GM18868 (cell line): ENCODE measurements around the gene SH3PXD2A.
A peak's percentile ranks its signal among the peaks of the same experiment; 100 is the strongest.

Experiments used
- ATAC-seq: cut with Tn5 transposase; IDR thresholded peaks from one replicate; pipeline ENCODE4 v1.9.1; 2021; ENCODE audit warnings: mild to moderate bottlenecking, moderate library complexity; ENCODE audit not compliant: unreplicated experiment

SH3PXD2A gene

DNA sequence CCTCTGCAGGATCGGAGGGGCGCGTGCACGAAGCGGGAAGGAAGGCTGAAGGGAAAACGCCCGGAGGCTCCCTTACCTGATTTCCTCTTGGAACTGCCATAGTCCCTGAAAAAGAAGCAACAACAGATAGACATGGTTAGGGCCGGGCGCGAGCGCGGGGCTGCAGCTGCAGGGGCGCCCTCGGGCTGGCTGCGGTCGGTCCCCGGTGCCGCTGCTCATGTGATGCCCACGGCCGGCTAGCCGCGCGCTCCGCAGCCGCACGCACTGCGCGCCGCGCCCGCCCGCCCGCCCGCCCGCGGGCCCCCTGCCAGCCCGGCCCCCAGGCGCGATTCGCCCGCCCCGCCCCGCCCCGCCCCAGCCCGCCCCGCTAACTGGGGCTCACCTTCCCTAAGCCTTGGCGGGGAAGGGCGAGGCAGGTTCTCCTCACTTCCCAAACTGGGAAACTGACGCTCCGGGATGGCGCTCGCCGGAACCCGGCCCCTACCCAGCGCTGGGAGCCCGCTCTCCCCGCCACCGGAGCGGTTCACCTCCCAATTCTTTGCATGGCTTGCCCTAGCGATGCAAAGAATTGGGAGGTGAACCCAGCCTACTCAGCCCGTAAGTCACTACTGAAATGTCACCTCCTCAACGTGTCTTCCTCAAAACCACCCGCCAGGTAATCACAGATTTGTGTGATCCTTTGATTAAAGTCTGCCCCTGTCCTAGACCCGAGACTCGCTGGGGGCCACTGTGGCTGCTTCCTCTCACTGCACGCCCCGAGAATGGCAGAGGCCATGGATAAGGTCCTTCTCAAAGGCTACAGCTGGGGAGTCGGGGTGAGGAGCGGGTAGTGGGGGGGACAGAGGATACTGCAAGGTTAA, 162.2 kb downstream of the SH3PXD2A start:
- peak; percentile 25 for ATAC-seq

DNA sequence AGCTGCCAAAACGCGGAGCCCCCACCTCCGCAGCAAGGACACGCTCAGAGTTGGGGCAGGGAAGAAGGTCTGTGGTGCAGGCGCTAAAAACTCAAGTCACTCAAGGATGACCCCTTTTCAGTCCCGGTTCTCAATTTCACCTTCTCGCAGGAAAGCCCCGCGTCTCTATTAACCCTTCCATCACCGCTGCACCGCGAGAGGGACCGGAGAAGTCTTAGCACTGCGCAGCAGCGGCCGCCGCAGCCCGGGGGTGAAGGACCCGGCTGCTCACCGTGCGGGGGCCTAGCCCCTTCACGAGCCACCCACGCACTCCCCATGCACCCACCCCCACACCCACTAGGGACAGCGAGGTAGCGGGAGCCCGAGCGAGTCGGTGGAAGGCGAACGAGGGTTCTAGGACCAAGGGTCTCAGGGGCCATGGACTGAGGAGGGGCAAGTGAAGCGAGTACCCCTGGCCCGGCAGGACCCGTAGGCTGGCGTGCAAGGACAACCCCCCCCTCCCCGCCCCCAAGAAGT, 162.9 kb downstream of the SH3PXD2A start:
- peak; percentile 48 for ATAC-seq

DNA sequence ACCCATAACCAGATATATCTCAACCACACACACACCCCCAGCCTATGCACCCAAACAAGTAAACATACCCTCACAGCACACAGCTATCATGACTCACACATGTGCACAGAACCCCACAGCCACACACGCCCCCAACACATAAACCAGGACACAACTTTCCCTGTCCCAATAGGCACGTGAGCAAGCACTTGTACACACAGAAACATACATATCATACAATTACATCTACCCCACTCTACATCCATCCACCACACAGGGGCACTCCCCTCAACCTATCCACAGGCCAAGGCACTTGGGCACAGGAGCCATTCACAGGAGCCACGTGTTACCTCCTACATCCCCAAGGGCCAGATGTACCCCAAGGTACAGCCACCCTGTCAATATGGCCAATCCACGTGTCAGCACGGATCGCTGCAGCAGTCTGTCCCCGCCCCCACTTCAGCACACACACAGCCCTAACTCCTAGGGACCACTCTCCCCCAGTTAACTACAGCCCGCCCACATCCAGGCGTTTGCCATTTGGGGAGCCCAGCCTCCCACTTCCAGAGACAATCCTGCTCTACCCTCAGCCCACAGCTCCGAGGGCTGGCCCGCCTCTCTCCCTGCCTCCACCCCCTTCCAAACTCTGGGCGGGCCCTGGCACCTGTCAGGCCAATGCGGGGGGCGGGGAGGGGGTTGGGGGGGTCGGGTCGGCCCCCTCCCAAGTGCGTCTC, 163.5 kb downstream of the SH3PXD2A start:
- ATAC-seq: peak; percentile 33

DNA sequence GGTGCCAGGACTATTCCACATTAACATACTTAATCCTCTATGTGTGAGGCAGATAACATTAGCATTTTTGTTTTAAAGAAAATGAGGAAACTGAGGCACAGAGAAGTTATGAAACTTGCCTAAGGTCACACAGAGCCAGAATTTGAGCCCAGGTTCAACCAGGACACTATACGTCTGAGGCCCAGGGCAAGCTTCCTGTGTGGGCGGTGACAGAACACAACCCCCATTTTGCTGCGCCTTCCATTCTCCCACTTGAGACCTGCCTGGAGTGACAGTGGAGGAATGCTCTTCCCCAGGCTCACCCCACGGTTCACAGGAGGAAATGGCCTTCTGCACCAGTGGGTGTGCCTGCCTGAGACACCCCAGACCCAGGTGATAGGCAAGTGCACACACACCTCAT, 164.1 kb downstream of the SH3PXD2A start:
- ATAC-seq: no peak

DNA sequence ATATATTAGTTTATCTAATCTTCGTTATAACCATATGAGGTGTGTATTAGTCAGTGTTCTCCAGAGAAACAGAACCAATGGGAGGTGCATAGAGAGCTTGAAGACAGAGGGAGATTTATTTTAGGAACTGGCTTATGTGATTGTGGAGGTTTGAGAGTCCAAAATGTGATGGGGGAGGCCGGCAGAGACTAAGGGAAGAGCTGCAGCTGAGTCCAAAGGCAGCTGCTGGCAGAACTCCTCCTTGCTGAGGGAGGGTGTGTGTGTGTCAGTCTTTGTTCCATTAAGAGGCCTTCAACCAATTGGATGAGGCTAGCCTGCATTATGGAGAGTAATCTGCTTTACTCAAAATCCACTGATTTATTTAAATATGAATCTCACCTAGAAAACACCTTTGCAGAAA, 165.1 kb downstream of the SH3PXD2A start:
- no peak for ATAC-seq

DNA sequence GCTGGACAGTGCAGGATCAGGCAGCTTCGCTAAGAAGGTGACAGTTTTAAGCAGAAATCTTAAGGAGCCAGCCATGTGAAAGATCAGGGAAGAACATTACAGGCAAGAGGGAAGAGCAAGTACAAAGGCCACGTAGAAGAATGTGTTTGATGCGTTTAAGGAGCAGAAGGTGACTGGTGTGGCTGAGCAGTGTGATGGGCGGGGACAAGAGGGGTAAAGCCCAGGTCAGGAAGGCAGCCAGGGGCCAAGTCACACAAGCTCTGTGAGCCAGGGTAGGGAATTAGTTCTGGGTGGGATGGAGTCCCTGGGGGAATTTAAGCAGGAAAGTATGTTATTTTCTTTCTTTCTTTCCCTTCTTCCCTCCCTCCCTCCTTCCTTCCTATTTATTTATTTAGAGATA, 166.9 kb downstream of the SH3PXD2A start:
- ATAC-seq: no peak

DNA sequence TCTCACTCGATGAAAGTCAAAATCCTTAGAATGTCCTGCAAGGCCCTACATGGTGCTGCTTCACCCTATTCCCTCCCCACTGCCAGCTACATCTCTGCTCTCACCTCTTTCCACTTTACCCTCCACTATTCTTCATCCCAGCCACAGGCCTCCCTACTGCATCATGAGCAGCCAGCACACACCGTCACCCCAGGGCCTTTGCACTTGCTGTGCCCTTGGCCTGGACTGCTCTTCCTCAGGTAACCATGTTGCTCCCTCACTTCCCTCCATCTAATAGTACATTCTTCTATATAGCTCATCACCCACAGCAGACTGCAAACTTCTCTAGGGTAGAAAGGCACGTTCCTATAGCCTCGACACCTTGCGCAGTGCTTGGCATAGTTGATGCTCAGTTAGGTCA, 167.7 kb downstream of the SH3PXD2A start:
- no peak for ATAC-seq

DNA sequence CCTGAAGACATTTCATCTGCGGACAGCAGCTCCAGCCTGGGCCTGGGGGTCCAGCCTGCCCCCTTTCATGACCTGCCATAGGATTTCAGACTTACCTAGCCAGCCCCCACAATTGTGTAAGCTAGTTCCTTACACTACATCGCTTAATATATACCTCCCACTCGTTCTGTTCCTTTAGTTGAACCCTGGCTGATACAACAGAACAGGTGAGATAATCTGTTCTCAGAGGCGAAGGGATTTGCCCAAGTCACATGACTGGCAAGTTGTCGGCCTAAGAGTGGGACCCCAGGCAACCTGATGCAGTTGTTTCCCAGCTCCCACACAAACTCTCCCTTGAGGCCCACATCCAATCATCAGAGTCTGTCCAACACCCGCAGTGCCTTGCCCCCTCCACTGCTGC, 168.2 kb downstream of the SH3PXD2A start:
- no peak for ATAC-seq

DNA sequence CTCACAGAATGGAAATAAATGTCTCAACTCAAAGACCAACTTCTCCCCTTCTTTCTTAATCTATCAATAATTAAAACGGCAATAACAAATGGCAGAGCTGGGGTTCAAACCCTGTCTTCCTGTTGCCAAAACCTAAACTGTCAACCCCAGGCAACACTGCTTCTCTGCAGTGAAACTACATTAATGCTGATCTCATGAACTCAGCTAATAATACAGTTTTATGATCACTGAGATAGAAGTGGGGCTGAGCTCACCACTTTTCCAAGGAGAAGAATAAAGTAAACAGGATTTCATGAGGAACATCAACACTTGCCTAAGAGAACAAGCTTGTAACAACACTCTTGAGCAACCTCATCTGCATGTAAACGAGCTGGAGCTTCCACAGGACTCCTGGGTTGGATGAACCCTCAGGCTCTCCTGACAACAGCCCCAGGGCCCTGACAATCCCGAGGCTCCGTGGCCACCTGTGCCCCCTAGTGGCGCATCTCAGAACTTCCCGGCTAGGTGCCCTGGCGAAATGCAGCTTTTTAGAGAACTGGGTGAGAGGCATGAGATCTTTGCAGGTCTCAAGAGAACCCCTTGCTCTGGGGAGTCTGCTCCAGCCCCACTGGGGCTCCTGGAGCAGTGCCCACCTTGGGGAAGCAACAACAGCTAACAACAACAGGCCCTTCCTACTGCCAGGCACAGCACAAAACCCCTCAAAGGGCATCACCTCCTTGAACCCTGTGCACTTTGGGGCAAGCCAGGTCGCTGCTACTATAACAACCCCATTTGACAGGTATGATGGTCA, 169.3 kb downstream of the SH3PXD2A start:
- peak; percentile 78 for ATAC-seq

DNA sequence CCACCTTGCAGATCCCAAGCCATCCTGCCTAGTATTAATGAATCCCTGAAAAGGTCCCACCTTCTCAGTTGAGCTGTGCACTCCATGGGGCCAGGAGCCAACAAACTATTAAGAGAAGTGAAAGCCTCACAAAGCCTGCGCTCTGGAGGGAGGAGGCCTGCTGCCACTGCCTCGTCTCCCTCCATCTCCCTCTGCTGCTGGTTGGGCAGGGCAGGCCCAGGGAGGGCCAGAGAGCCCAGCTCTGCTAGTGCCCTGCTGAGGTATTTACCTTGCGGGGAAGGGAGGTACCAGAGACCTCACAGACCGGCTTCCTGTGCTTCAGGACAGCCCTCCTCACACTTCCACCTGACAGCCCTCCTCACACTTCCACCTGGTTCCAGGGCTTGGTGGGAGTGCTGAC, 171.5 kb downstream of the SH3PXD2A start:
- no peak for ATAC-seq

DNA sequence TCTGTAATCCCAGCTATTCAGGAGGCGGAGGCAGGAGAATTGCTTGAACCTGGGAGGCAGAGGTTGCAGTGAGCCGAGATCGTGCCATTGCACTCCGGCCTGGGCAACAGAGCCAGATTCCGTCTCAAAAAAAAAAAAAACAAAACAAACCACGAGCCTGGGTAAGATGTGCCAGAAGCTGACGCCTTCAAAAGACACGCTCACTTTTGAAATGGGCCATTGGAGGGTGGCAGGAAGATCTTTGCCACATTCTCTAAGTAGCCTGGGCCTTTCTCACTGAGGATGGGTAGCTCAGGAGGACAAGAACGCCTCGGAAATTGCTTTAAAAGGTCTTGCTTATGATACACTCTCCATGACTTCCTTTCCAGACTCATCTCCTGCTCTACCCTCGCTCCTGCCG, 172.7 kb downstream of the SH3PXD2A start:
- ATAC-seq: no peak

DNA sequence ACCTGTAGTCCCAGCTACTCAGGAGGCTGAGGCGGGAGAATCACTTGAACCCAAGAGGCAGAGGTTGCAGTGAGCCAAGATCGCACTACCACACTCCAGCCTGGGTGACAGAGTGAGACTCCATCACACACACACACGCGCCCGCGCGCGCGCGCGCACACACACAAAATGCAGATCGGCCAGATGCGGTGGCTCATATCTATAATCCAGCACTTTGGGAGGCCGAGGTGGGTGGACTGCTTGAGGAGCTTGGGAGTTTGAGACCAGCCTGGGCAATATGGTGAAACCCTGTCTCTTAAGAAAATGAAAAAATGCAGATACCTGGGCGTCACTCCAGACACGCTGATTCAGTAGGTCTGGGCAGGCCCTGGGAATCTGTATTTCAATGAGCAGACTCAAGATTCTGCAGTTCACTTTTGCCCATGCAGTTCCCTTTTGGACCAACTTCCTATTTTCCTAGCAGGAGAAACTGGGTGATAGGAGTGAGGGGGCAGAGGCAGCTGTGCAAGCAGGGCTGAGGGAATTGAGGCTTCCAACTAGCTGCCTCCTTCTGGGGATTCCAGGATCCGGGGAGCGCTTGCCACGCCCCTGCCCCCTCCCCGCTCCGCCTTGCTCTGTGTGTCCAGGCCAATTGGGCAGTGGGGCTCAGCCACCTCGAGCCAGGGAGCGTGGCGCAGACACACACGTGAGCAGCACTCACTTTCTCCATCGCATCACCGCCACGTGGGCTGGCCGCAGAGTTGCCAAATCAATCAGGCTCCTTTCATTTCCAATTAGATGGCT, 173.6 kb downstream of the SH3PXD2A start:
- no peak for ATAC-seq

DNA sequence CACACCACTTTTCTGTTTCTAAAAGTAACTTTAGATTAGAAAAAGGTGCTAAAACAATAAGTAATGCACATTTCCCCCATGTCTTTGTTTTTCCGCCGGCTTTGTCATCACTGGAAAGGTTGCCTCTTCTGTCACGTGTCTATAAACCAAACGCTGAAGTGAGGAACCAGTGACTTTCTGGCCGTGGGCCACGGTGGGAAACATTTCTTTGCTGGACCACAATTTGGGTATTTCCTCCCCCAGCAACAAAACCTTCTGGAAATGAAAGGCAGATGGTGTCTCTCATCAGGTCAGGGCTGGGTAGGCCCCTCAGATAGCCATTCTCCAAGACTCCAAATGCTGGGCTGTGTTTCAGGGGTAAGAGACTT, 174.5 kb downstream of the SH3PXD2A start:
- ATAC-seq: no peak

DNA sequence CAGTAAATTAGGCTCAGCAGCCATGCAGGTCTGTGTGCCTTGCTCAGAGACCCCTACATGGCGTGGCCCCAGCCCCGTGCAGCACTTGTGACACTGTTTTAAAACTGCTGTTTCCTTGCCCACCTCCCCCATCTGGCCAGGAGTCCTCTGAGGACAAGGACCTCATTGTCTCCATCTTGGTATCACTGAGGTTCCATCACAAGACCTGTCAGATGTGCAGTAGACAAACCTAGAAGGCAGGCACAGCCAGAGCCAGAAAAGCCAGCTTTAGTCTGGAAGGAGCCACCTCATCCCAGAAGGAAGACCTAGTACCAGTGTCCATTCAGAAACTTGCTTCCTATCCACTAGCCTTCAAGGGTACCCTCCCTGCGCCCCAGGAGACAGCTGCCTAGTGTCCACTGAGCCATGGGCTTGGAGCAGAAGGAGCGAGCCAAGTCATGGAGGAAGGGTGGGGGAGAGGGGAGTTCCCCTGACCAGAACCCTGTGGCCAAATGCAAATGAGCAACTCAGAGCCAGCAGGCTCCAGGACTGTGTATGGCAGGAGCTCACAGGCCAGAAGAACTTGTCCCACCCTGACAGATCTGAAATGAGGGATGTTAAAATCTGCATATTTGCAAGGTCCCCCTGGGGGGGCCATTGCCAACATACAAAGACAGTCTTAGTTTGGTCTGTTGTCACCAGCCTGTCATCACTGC, 176.1 kb downstream of the SH3PXD2A start:
- ATAC-seq: peak; percentile 68

DNA sequence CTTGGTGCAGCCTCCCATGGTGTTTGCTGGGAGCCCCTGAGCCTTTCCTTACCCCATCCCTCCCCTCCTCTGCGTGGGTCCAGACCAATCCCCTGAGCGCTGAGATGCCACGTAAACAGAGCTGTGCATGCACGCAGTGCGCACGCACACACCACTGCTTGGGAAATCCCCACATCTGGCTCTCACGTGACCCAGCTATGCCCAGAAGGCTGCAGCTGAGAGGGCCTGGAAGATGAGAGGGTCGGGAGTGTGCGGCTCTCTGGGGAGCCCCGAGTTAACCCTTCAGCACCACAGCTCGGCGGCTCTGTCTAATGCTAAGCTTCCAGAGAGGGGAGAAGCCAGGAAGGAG, 177.2 kb downstream of the SH3PXD2A start:
- ATAC-seq: peak; percentile 93

DNA sequence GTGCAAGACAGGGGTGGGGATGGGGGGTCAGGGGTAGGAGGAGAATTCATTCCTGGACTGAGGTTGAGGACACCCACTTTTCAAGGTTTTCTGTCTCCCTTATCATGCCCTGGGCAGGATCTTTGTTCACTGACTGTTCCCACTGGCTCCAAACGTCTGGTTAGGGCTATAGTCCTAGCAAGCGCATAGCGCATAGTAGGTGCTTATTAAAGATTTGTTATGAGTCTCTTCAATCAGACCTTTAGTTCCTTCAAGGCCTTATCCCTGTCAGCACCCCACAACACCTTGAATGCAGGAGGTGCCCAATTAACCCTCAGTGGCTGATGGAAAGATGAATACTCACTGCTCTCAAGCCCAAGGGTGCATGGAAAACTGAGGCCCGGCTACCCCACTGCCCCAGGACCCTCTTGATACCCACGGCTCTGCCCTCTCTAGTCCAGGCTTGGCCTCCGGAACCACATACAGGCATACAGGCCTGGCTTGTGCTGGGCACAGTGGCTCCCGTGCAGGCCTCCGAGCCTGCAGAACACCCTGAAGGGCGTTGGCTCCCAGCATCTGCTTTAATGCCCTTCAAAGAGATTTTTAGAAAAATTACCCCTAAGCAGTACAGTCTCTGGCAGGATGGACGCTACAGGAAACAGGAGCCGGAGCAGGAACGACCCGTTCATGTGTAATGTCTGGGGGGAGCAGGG, 177.7 kb downstream of the SH3PXD2A start:
- no peak for ATAC-seq

DNA sequence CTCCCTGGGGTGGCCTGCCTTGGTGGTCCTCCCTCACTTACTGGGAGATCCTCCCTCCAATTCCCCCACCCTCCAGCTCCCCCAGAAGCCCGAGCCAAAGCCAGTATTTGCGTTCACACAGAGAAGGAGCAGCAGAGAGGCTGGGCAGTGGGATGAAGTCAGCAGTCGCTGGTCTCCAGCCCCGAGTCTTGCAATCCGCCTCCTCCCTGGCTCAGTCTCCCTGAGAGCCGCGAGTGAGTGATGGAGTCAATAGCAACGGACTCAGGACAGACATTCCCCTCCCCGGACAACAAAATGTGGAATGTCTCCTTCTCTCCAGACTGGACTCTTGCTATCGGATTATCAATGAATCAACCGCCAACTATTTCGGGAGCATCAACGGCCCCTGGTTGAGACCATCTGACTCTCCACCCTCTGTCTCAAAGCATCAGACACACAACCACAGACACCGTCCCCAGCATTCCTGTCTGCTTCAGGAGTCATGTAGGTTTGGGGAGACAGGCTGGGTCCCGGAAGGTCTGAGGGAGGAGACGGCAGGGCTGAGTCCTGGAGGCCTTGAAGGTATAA, 178.4 kb downstream of the SH3PXD2A start:
- no peak for ATAC-seq

DNA sequence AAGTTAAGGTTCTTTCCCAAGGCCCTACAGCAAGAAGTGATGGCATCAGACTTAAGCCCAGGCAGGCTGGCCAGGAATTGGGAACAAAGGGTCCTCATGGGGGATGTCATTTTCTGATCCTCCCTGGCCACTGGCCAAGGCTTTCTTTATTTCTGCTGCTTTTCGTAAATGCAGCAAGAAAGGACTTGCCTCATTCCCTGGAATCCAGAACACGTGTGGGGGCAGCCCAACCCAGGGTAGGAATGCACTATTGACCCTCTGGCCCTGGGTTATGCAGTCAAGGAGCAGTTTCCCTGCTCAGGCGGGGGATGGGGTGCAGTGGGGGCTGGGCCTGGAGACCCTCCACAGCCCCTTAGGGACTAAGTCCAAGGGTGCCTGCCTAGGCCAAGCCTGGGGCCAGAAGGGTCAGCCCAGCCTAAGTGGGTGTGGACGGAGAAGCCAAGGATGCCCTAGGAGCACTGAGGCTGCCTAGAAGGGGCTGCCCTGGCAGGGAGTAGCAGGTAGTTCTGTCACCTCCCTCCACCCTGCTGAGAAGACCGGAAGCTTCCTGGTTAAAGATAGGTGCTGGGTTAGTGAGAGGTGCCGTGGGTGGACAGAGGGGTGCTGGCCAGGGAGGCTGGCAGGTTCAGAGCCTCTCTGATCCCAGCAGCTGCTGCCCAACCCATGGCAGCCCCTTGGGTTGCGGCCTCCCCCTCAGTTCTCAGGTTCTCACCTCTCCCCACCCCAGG, 179.2 kb downstream of the SH3PXD2A start:
- no peak for ATAC-seq

DNA sequence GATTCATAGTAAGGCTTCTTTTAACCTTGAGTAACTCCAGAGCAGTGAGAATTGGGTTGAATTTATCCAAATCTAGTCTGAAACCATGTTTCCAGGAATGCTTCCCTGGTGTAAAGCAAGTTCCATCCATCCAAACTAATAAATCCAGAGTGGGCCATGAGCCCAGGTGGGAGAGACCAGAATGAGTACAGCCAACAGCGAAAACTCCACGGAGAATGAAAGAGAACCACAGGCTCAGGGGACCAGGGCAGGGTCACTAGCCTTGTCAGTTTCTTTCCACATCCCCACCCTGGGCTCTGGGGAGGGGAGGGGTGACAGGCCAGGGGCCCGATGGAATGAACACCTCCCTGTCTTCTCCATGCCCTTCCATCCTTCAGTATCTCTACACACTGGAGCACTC, 181.8 kb downstream of the SH3PXD2A start:
- no peak for ATAC-seq
